Breast epithelium (tissue), 3 donors: ENCODE data around the gene KCNIP3.

ENCODE experiments used
- CTCF ChIP-seq, 3 donors: fragments of 450-650 bp; IDR thresholded peaks; one replicate each; pipeline ENCODE4 v1.5.1; 2016 to 2017; ENCODE audit warnings: antibody characterized with exemption in 3 of 3, mild to moderate bottlenecking in 3 of 3, moderate library complexity in 3 of 3
- POLR2A ChIP-seq: fragments of 450-650 bp; IDR thresholded peaks from one replicate; pipeline ENCODE4 v1.6.1; 2016; ENCODE audit warnings: antibody characterized with exemption, mild to moderate bottlenecking, moderate library complexity
- POLR2AphosphoS5 ChIP-seq, 3 donors: sonication (generic); formaldehyde crosslinking; IDR thresholded peaks; one replicate each; pipeline ENCODE4 v1.6.1; 2017; ENCODE audit warnings: antibody characterized with exemption in 3 of 3

GRCh38 chr2:95318431-95319220 is 21.5 kb downstream of the KCNIP3 start:
- no peak for TF ChIP-seq POLR2A
- TF ChIP-seq CTCF (IDR thresholded peaks at IDR 0.05) = no peak
- no peak for TF ChIP-seq POLR2AphosphoS5 (IDR thresholded peaks at IDR 0.05)
